A673 (cell line): Measurements from ENCODE around the gene SLC25A13.

ENCODE experiments used
- EZH2 ChIP-seq: fragments of 200-600 bp; sonication (generic); IDR thresholded peaks from 2 replicates; pipeline ENCODE4 v1.6.1; 2017; ENCODE audit warnings: borderline replicate concordance, low read depth, mild to moderate bottlenecking, mixed read lengths, antibody characterized with exemption, low read length; ENCODE audit not compliant: poor library complexity, severe bottlenecking
- TF ChIP-seq, protein P1 (sequence below): fragments of 300-800, 200-600 bp; sonication (generic); conservative IDR thresholded peaks from 2 replicates; pipeline ENCODE4 v1.5.1; 2017; ENCODE audit warnings: low read depth, mild to moderate bottlenecking, antibody characterized with exemption, low read length, moderate library complexity, mixed read lengths

- TF ChIP-seq, protein P1, sequence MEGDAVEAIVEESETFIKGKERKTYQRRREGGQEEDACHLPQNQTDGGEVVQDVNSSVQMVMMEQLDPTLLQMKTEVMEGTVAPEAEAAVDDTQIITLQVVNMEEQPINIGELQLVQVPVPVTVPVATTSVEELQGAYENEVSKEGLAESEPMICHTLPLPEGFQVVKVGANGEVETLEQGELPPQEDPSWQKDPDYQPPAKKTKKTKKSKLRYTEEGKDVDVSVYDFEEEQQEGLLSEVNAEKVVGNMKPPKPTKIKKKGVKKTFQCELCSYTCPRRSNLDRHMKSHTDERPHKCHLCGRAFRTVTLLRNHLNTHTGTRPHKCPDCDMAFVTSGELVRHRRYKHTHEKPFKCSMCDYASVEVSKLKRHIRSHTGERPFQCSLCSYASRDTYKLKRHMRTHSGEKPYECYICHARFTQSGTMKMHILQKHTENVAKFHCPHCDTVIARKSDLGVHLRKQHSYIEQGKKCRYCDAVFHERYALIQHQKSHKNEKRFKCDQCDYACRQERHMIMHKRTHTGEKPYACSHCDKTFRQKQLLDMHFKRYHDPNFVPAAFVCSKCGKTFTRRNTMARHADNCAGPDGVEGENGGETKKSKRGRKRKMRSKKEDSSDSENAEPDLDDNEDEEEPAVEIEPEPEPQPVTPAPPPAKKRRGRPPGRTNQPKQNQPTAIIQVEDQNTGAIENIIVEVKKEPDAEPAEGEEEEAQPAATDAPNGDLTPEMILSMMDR, result no peak
- TF ChIP-seq EZH2, result no peak
Measured at GRCh38 chr7:96277921-96278320, 44.0 kb downstream of the SLC25A13 start.
